ENCODE data around the gene ATP8B3. TPM values are rescaled to one million over a fixed set of nuclear protein-coding genes. Genes with fewer than 3 reads are reported as not detected.

ATP8B3 gene
- total and polyA plus RNA-seq, 9 of the 15 experiments (the other 6 are each of a cell fraction or from before 2014, with no cell fraction given) = 1.2 to 12.3 (median 3.8) TPM

DNA sequence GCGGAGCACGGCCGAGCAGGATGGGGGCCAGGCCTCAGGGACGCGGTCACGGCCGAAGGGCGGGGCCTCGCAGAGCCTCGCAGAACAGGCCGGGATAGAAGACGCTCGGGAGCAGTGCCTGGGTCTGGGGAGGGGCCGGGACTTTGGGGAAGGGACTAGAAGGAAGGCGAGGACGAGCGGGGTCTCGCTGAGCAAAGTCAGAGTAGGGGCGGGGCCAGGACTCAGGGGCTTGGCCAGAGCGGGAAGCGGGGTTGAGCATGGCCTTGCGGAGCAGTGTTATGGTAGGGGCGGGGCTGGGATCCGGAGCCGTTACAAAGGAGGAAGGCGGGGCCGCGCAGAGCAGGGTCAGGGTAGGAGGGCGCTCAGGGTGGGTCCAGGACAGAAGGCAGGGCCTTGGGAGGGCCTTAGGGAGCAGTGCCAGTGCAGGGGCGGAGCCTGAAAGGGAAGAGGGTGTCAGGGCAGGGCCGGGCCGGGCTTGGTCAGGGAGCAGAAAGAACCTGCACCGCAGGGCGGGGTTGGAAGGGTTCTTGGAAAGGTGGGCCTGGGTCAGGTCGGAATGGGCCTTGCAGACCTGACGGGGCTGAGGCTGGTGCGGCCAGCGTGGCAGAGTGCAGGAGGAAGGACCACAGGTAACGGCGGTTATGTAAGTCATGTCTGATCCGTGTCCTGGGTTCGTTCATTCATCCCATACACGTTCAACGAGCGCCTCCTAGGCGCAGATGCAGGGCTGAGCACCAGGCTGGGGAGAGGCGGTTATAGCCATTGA, 533 bp upstream of the ATP8B3 start (continued):
- TF ChIP-seq ZNF232 (CRISPR knock-in tag; IDR thresholded peaks at IDR 0.05) (no peak), RBM34 (IDR thresholded peaks at IDR 0.05; ENCODE audit: borderline replicate concordance, insufficient read depth, low read length) (no peak), HNRNPK (IDR thresholded peaks at IDR 0.05; ENCODE audit: low read depth, low read length, poor library complexity, severe bottlenecking) (no peak), BDP1 (IDR thresholded peaks at IDR 0.05; ENCODE audit: insufficient read depth, insufficient read length) (no peak), ETS2 (tag; IDR thresholded peaks at IDR 0.05; ENCODE audit: borderline replicate concordance, poor library complexity, severe bottlenecking) (no peak), YY1 (IDR thresholded peaks at IDR 0.05; ENCODE audit: borderline replicate concordance in 1 of 3, control insufficient read depth in 1 of 3, extremely low read depth in 1 of 3, insufficient read depth in 3 of 3, insufficient read length in 1 of 3, insufficient replicate concordance in 2 of 3, low read depth in 1 of 3, low read length in 2 of 3) (no peak), TOE1 (IDR thresholded peaks at IDR 0.05; ENCODE audit: borderline replicate concordance) (peak; percentile 60; the same call in 1 of the 2 replicates), TOE1 (CRISPR knock-in tag; IDR thresholded peaks at IDR 0.05; ENCODE audit: borderline replicate concordance, low read depth) (no peak), RBM39 (optimal IDR thresholded peaks at IDR 0.05; ENCODE audit: low read depth, low read length) (no peak), SAP30 (IDR thresholded peaks at IDR 0.05; ENCODE audit: borderline replicate concordance, insufficient read depth, low read depth, low read length, poor library complexity, severe bottlenecking) (peak; percentile 91), HNRNPL (IDR thresholded peaks at IDR 0.05; ENCODE audit: low read depth, low read length) (no peak), XRCC5 (IDR thresholded peaks at IDR 0.05; ENCODE audit: low read depth, low read length) (0 out of 2 replicates have a peak, but pooled peaks have one; percentile 10), ARID1B (IDR thresholded peaks at IDR 0.05) (peak; percentile 49; the same call in 1 of the 2 replicates), ZNF174 (CRISPR knock-in tag; IDR thresholded peaks at IDR 0.05) (no peak), TCF7 (IDR thresholded peaks at IDR 0.05; ENCODE audit: borderline replicate concordance) (no peak), FOXM1 (IDR thresholded peaks at IDR 0.05; ENCODE audit: low read depth) (no peak), FOXM1 (CRISPR knock-in tag; IDR thresholded peaks at IDR 0.05; ENCODE audit: low read depth) (0 out of 2 replicates have a peak, but pooled peaks have one; percentile 32), ZNF583 (CRISPR knock-in tag; IDR thresholded peaks at IDR 0.05) (no peak), BMI1 (IDR thresholded peaks at IDR 0.05; ENCODE audit: low read length) (no peak), ADNP (tag; IDR thresholded peaks at IDR 0.05) (no peak), HDAC3 (IDR thresholded peaks at IDR 0.05; ENCODE audit: borderline replicate concordance, partially characterized antibody) (no peak), CREB1 (IDR thresholded peaks at IDR 0.05) (no peak), CREB1 (CRISPR knock-in tag; IDR thresholded peaks at IDR 0.05) (peak; percentile 51; the same call in 1 of the 2 replicates)
- TF ChIP-seq, protein P1, sequence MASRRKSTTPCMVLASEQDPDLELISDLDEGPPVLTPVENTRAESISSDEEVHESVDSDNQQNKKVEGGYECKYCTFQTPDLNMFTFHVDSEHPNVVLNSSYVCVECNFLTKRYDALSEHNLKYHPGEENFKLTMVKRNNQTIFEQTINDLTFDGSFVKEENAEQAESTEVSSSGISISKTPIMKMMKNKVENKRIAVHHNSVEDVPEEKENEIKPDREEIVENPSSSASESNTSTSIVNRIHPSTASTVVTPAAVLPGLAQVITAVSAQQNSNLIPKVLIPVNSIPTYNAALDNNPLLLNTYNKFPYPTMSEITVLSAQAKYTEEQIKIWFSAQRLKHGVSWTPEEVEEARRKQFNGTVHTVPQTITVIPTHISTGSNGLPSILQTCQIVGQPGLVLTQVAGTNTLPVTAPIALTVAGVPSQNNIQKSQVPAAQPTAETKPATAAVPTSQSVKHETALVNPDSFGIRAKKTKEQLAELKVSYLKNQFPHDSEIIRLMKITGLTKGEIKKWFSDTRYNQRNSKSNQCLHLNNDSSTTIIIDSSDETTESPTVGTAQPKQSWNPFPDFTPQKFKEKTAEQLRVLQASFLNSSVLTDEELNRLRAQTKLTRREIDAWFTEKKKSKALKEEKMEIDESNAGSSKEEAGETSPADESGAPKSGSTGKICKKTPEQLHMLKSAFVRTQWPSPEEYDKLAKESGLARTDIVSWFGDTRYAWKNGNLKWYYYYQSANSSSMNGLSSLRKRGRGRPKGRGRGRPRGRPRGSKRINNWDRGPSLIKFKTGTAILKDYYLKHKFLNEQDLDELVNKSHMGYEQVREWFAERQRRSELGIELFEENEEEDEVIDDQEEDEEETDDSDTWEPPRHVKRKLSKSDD (conservative IDR thresholded peaks at IDR 0.05; ENCODE audit: low read length) = no peak
- TF ChIP-seq, protein P2, sequence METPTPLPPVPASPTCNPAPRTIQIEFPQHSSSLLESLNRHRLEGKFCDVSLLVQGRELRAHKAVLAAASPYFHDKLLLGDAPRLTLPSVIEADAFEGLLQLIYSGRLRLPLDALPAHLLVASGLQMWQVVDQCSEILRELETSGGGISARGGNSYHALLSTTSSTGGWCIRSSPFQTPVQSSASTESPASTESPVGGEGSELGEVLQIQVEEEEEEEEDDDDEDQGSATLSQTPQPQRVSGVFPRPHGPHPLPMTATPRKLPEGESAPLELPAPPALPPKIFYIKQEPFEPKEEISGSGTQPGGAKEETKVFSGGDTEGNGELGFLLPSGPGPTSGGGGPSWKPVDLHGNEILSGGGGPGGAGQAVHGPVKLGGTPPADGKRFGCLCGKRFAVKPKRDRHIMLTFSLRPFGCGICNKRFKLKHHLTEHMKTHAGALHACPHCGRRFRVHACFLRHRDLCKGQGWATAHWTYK (CRISPR knock-in tag; IDR thresholded peaks at IDR 0.05) = no peak
